ENCODE measurements around the gene EML1.

Gene EML1

DNA sequence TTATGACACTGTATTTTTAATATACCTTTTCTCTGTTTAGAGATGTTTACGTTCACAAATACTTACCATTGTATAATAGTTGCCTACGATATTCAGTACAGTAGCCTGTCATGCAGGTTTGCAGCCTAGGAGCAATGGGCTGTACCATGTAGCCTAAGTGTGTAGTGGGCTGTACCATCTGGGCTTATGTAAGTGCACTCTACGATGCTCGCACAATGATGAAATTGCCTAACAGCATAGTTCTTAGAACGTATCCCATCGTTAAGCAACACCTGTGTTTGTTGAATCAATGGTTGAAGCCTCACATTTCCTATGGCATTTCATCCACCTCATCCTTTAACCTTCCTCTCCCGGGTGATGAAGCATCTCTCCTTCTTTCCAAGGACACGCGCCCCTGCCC lies 12.5 kb upstream of the EML1 start:
- no peak for DNase-seq

DNA sequence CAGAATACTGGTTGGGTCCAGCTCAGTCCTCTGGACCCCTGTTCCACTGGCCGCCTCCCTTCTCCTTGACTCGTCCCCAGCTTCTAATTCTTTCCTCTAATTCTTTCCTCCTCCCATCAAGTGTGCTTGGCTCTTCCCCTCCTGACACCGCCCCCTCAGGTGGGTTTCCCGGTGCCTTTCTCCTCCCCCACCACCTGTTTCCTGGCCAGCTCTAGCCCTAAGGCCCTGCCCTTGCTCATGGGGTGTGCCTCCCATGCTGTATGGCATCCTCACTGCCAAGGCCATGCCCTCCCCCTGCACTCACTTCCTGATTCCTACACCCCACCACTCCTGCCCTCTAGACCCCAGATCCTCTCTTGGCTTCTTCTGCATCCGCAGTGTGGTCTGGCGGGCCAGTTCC lies 12.1 kb upstream of the EML1 start:
- no peak for DNase-seq

DNA sequence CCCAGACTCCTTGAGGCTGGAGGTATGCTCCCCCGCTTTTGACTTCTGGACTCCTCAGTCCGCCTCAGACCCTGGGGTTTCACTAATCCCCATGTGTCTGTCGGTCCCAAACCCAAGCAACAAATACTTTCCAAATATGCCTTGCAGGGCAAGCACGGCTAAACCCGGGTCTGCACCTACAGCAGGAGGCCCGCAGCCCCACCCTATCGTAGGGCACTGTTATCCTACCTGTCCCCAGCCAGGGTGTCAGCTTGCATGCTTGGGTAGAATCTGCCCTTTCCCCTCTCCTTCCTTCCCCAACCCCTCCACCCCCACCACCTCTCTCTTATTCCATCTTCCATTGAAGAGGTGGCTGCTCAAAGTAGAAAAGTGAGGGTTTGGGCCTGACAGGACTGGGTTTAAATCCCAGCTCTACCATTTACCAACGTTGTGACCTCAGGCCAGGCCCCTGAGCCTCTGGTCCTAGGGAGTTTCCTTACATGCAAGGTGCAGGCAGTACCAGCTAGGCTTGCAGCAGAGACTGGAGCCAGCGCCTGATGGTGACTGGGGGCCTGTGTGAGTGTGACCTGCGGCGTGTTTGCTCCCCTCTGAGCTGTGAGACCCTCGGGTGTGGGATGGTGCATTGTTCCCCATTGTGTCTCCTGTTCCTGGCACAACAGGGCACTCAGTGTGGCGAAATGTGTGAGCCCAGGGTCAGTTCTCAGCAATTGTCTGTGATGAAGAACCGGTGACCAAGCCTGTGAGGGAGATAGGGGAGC lies 11.2 kb upstream of the EML1 start:
- no peak for DNase-seq

DNA sequence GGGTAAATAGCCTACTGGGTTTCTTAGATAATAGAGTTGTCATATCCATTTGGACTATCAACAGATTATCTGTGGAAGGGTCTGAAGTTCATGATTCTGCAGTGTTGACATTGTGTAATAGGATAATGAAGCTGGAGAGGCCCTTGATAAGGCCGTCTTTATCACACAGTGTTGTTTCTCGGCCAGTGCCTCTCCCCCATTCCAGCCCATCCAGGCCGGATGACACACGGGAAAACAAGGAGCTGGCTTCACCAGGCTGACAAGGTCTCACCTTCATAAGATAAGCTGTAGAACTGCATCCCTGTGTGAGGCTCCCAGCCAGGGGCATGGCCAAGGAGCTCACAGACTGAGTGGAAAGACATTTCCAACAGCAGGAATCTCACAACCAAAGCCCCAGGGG lies 8.7 kb upstream of the EML1 start:
- no peak for DNase-seq

DNA sequence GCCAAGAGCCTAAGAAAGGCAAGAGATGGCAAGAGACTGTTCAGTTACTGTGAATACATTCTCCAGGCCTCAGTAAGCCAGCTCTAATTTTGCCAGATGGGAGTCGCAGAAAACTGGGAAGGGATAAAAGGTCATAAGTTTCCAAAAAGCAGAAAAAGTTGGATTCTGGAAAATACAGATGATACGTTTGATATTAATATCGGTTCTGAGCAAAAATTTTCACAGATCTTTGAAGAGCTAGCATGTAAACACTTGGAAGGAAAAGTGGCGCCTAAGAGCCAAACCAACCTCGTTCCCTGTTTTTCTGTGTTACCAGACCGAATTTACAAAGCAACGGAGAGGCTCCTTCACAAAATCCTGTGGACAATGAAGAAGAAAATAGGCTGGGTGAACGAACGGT lies 7.8 kb upstream of the EML1 start:
- DNase-seq: no peak

DNA sequence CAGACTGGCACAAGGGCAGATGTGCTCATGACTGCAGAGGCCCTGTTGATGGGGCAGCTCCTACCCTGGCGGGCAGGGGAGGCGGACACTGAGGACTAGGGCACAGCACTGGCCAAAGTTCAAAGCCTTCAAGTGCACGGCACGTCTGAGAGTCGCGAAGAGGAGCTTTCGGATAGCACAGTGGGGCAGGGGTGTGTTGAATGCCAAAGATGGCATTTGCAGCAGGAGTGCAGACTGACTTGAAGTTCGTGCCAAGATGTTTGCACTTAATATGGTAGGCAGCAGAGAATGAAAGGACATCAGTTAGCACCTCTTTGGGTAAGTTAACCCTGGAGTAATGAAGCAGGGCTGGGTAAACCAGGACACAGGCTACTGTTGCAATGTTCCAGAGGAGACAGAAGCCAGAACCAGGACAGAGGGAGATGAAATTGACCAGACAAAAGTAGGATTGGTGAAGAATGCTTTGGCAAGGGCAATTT lies 6.7 kb upstream of the EML1 start:
- DNase-seq: peak in 1 of 2 experiments; percentile 25

DNA sequence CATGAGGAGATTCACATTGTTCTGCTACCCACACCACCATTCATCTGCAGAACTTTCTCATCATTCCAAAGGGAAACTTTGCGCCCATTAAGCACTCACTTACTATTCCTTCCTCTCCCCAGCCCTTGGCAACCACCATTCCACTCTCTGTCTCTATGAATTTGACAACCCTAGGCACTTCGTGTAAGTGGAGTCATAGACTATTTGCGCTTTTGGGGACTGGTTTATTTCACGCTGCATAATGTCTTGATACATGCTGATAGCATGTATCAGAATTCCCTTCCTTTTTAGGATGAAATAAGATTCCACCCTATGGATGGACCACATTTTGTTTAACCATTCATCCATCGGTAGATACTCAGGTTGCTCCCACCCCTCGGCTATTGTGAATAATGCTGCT lies 4.5 kb upstream of the EML1 start:
- no peak for DNase-seq

DNA sequence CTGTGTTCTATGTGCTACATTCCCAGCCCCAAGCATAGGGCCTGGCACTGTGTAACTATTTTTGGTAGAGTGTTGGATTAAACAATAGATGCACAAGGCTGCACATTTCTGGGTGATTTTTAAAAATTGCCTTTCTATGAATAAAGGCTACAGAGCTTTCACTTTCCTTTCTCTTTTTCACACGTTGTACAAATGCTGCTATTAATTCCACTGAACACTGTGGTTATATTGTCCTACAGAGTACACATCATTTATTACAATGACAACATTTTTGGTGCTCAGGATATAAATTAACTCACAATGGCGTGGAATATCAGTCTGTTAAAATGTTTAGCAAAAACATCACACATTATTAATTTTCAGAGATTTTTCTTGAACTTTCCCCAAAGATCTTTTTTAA lies 3.6 kb upstream of the EML1 start:
- no peak for DNase-seq

DNA sequence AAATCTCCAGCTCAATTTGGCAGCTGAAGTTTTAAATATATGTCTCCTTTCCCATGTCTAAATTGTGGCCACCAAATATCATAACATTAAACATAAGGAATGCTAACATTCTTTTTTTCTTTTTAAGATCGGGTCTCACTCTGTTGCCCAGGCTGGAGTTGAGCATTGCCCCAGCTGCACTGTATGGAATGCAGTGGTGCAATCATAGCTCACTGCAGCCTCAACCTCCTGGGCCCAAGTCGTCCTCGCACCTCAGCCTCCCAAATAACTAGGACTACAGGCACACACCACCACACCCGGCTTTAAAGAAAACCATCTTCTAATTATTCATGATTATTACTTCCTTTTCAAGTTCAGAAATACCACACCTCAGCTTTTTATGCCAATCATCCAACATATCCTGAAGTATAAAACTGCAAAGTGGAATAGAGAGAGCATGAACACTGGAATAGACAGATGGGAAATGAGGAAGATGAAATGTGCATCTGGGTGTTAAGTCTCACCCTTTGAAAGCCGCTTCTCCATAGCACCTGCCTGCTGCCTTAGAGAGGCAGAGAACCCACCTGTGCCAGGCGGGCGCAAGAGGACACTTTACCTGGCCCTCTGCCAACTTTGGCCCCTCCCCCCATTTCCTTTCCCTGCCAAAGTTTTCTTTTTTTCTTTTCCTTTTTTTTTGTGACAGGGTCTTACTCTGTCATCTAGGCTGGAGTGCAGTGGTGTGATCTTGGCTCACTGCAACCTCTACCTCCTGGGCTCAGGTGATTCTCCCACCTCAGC lies 2.8 kb upstream of the EML1 start:
- no peak for DNase-seq

DNA sequence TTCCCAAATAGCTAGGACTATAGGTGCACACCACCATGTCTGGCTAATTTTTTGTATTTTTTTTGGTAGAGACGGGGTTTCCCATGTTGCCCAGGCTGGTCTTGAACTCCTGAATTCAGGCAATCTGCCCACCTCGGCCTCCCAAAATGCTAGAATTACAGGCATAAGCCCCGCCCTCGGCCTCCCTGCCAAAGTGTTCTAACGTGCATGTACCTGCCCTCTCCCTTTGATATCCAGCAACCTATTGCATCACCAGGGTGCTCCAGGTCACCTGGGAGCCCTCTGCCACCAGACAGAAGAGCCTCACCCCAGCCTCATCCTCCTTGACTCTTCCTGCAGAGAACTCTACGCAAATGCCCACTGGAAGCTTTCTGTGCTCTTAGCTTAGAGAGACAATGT lies 2.2 kb upstream of the EML1 start:
- DNase-seq: no peak

DNA sequence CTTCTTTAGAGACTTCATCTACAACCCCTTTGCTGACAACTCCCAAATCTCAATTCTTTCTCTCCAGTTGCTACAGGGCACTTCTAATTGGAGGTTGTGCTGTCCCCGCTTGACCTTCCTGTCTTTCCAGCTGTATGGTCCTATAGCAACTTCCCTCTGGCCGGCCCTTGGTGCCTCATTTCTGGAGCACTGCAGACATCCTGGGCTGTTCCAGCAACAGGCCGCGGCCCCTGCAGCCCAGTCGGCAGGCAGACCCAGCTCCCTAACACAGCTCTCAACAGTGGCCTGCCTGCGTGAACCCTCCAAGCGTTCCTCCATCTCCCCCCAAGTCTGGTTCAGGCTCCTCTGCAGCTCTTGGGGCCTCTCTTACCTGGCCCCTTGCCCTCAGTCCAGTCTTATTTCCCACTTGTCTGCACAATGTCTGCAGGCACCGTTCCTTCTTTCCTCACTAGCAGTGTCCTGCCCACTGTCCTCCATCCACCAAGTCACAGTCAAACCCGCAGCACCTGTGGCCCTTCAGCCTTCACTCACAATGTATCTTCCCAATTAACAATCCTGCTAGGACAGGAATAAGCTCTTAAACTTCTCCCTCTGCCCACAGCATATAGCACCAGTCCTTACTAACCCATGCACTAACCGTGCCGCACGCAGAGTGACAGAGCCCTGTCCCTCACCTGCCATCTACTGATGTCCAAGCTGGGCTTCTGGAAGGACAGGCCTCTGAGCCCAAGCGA lies 1.6 kb upstream of the EML1 start:
- no peak for DNase-seq

DNA sequence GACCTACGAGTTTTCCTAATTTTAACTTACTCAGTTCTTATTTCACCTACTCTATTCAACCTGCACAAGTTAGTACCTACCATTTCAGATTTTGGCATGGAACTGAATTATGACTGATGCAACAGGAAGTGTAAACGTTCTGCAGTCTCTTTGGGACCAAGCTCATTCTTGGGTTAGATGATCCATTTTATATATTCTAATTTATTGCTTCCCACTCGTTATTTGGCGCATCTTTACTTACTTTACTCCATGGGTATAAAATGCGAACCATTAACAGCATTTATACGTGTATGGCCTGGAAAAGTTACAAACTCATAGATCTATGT lies 1.0 kb upstream of the EML1 start:
- no peak for DNase-seq

DNA sequence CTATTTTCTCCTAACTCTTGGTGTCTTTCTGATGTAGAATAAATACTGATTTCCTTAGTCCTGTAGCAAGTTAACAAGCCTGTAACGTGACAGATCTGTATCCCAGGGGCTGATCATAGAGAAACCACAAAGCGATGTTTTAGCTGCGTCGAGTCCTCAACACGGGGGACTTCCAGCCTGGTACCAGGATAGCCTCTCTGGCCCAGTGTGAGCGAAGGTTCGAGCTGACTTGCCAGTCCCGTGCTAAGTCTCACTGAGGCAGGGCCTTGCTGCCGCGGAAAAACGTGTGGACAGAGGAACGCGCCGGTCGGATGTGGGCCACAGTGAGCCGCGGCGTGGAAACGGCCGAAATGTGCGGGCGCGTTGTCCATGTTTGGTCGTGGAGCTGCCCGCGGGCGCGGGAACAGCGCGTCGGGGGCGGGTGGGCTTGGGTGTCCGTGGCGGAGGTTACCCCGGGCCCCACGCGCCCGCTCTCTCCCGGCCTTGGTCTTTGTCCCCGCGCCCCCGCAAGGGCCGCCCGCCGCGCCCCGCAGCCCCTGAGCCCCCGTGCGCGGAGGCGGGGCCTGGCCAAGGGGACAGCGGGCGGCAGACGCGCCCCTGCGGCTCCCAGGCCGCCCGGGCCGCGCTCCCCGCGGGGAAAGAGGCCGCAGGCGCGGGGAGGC lies 531 bp upstream of the EML1 start:
- DNase-seq: no peak

DNA sequence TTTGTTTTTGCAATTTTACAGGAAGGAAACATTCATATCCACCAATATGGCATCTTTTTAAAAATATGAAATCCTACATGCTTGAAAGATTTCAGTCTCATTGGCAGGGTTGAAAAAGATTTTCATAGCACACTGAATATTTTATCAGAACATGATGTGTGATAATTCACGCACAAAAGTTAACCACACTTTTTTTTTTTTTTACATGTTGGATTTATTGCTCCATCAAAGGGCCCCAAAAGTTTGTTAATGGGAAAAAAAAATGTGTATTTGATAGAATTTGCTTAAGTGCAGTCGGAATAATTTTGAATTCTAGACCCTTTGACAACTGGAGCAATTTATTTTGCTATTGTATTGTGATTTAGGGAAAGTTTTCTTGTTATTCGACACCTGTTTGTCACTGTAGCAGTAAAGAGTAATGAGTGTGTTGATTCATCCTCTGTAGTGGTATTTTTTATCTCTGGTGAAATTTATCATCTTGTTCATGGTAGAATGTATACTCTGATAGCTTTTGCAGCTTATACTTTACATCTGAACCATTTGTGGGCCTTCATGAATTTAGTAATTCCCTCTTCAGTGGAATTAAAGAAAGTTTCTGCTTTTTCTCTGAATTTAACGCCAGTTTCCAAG lies 1.1 kb downstream of the EML1 start:
- no peak for DNase-seq

DNA sequence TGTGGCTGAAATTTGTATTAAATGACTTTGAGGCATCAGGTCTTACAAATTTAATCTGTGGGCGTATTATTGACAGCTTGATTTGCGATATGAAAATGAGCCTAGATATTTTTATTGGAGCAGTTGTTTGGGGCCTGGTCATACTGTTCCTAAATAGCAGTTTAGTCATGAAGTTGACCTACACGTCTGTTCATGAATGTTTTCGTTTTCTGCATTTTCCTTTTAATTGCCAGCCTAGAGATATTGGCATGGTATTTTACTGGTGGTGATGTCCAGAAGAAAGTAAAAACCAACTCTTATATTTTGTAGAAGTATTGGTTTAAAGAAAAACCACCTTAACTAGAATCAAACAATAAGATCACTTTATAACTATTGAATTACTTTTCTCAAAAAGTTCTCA lies 1.8 kb downstream of the EML1 start:
- no peak for DNase-seq

DNA sequence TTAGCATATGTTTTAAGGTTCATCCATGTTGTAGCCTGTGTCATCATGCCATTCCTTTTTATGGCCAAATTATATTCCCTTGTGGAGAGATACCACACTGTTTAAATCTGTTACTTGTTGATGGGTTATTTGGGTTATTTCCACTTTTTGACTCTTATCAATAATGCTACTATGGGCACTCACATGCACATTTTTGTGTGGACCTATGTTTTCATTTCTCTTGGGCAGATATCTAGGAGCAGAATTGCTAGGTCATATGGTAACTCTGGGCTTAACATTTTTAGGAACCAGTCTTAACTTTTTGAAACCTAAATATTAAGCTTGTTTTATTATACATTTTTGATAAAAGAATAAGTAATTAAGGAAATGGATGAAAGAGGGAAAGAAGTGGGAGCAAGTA lies 4.0 kb downstream of the EML1 start:
- DNase-seq: no peak

DNA sequence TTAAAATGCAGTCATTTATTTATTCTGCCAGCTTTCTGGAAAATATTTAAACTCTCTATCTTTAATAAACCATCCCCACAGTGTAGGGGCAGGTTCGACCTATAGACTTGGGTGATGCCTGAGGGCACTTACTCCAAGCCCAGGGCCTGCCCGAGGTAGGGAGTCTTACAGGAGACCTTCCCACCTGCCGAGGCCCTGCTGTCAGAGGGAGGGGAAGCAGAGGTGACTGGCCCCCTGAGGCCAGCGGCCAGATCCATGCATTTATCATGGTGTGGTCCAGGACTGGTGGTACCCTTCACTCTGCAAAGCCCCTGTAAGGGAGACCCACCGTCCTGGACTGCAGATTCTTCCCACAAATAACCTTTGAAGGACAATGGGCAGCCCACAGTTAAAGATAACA lies 7.6 kb downstream of the EML1 start:
- no peak for DNase-seq

DNA sequence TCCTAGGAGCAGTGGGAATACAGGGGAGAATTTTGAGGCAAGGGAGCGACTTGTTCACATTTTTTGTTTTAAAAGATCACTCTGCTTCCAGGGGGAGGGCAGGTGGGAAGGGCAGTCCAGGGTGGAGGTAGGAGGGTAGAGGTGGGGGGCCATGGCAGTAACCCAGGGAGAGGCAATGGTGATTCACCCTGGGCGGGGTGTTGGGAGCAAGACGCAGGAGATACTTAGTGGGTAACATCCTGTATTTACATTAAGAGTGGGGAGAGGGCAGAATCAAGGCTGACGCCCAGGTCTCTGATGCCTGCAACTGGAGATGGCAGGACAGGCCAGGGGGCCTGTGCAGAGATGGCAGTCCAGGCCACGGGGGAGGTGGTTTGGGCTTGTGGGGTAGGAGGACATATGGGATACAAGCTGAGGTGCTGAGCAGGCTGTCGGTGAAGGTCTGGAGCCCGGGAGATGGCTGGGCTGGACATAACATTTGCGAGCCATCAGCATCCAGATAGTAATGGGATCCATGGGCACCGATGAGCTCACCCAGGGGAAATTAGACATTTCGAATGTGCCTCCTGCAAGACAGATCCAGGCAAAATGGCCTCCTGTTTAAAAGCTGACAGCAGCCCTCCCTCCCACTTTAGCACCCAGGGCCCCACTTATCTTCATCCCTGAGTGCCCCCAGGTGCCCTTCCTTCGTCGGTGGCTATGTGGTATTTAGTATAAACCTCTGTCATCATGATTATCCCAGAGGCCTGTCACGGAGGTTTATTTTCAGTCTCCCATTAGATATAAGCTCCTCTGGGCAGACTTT lies 9.3 kb downstream of the EML1 start:
- no peak for DNase-seq

DNA sequence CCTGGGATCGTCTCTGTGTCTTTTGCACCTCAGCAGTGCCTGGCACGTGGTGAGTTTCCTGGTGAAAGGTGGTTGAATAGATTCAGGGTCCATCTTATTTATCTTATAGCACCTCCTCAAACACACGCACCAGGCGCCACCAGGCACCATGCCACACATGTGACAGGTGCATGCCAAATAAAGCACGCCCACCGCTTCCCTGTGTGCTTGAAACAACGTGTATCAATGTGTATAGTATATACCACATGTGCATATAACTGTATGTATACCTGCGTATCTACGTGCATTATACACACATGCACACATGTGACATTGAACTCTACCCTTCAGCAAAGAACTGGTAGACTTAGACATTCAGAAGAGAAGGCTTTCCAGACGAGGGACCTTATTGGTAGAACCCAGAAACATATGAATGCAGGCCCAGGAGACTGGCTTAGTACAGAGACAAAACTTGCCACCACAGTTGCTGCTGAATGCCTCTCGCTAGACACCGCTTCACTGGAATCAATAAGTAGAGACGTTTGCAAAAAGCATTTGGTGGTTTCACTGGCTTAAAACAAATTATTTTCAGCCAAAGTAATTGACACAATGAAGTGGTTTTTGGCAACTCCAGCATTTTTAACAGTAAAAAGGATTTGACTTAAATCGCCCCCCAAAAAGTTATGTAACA lies 10.0 kb downstream of the EML1 start:
- DNase-seq: no peak

DNA sequence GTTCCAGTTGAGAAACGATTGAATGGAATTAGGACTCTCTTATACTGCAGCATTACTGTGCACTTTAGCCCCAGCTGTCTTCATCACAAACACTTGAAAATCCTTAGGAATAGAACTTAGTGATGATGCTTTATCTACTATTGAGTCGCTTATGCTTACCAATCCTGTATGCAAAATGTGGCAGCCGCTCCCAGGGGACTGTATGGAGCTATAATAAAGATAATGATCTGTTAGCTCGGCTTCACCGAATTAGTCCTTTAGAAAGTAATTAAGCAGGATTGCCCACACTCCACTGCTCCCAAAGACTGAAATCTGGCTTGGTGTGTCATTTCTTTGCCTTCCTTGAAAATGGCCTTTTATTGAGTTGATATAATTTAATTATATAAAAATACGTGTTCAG lies 10.6 kb downstream of the EML1 start:
- peak in 1 of 2 experiments; percentile 24 for DNase-seq

DNA sequence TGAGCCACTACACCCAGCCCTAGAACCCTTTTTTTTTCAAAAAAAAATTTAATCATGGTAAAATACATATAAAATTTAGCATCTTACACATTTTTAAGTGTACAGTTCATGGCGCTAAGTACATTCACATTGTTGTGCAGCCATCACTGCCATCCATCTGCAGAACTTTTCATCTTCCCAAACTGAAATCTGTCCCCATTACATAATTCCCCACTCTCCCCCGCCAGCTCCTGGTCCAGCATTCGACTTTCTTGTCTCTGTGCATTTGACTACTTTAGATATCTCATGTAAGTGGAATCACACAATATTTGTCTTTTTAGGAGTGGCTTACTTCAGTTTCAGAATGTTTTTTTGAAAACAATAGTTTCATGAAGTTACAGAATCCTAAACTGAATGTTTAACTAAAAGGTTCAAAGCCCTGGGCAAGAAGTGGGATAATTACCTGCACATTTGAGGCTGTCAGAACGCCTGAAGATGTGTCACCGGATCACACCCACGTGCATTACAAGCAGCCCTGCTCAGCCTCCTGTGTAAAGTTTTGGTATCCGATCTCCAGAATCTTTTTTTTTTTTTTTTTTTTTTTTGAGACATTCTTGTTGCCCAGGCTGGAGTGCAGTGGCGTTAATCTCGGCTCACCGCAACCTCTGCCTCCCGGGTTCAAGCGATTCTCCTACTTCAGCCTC lies 12.7 kb downstream of the EML1 start:
- DNase-seq: no peak

All from NCI-H446 (cell line).